HUDEP-2 (cell line): ENCODE measurements around the gene ADAMTSL1.
"Not testable (repeated sequence)": the region's sequence is repeated elsewhere in the genome, so short reads cannot be mapped to it uniquely, and the experiment has no call there.

Experiments used
- DNase-seq, 76 experiments: peaks; one replicate each; lab custom pipeline; 2025; ENCODE audit not compliant: unreplicated experiment in 76 of 76; lab: John Stamatoyannopoulos, UW

The ADAMTSL1 gene

DNA sequence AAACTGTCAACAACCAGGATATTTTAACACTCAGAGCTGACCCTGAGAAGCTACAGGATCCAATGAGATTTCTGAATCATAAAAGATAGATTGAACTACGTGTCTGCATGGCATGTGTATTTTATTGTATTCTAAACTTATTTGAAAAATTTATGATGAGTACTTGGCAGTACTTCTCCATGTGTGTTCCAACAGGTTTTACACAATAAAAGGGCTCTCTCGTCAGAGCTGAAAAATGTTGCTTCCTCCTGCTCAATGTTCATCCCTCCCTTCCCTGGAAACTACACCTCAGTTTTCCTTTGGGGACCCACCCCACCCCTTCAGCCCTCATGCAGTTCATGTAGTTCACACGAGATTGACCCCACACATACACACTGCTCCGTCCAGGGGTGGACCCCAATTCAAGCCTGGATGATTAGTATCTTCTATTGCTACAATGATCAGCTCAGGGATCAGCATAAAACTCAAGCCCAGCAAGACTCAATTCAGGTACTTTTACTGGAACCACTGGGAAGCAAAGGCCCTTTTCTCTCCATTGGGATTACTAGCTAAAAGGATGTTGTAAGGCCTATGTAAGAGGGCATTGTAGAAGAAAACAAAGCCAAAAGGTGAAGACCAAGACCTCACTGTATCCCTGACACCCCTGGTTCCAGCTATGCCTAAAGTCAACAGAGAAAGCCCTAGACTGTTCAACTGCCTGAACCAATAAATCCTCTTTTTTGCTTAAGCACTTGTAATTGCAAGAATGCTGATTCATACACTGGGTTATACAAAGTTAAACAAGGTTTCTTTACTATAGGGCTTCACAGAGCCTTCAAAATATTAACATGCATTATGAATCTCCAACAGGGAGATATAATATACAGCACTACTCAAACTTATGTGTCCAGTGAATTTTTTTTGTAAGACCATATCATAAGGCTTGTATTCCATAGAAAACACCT lies 446.5 kb downstream of the ADAMTSL1 start:
- DNase-seq, result no peak

DNA sequence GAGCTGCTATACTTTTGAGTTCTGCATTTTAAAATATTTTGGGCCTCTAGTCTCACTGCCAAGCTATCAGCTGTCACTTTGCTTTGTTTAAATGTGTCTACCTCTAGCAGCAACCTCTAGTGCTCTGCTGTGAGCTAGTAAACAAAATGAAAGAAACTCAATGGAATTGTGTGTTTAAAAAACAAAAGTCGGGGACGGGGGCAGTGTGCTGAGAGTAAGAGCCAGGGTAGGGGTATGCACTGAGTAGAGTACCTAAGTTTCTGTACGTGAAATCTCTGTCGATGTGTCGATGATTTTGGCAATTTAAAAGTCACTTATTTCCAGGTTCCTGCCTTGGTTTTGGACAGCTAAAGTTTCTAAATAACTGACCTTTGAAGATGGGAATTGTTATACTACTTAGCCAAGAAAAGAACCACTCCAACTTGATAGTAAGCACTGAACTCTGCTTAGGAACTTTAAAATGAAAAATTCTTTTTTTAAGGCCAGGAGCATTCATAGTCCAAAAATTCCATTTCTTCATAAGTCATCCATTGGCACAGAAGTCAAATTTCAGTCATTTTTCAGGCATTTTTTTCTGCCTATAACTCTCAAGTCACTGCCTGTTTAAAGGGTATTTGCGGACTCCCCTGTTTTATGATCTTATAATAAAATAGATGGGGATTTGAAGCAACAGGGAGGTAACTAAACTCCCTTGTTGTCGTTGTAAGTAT lies 447.6 kb downstream of the ADAMTSL1 start:
- DNase-seq, result no peak

DNA sequence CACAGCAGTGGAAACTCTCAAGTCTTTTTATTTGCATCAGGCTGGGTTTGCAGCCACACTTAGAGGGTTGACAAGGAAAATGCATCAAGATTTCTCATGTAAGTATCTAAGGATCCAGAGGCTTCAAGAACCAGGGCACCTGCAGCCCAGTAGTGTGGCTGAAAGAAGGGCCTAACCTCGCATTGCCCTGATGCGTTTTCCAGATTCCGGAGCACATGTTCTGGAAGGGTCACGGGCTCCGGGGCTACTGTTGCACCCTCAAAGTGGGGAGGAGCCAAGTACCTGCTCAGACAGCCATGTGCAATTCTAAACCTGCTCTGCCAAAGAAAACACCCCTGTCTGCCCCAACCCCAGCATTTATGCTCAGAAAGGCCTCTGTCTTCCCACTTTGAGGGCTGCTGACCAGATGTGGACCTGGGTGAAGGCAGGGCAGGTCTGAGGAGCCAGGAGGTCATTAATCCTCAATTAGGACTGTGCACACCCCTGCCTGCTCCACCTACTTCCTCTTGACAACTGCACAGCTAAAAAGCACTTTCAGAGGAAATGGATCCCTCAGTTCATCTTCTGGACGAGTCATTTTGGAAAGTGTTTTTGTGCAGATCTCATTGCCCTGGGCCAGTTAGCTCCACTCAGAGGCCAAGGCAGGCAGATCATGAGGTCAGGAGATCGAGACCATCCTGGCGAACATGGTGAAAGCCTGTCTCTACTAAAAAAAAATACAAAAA lies 448.4 kb downstream of the ADAMTSL1 start:
- no peak for DNase-seq

DNA sequence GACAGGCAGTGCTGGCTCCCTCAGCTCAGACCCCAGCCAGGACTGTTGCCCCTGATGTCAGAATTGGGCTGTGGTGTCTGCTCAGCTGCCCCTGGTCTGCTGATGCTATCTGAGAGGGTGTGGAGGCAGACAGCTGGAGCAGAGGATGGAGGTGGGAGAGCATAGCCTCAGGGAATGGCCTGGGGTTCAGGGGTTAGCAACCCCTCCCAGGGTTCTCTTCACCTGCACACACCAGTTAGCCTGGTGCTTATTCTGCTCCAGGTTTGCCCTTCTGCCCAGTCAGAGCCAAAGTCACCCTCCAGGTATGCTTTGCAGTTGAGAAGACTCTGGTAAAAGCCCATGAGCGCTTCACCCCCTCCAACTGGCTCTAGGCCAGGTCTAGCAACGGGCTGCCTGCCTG lies 449.2 kb downstream of the ADAMTSL1 start:
- no peak for DNase-seq

DNA sequence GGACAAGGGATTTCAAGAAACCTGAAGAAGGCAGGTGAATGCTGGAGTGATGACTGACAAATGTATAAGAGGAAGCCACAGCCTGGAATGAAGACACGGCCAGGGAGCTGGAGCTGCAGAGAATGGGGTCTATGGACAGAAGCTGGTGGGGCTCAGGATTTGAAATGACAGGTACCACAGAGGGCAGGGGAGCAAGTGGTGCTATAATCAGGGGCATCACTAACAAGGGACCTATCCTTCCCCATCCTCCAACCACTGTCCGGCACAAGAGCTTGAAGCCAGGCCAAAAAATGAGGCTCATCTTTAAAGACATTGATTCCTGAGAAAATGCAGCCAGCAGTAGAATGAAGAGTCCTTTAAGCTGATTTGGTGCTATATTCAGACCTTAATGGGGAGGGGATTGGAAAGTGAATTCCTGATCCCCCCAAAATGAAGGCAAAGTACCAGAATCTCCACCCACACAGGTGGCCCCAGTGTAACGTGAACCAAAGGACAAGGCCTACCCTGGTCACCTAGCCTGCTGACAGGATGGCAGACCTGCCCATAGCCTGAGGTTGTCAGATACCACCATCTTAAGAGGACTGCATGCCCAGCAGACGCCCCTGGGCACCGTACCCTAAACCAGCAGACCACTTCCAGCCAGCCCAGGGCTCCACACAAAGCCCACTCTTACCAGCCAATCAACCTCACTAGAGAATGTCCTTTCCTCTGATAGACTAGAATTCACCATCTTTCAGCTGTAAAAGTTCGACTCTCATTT lies 449.9 kb downstream of the ADAMTSL1 start:
- no peak for DNase-seq

DNA sequence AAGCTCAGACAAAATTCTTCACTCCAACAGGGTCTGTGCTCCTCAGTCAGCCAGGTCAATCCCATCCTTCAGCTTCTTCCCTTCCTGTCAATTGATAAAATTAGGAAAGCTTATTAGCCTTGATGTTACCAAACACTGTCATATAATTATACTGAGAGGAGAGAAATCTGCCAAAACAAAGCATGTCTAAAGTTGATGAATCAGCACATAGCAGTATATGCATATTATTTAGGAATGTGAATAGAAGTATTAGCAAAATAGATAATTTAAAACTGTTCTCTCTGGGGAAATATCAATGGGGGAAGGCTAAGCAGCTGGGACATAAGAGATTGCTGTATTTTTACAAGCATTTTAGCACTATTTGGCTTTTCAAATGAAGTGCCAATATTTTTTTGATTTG lies 451.9 kb downstream of the ADAMTSL1 start:
- DNase-seq, result no peak

DNA sequence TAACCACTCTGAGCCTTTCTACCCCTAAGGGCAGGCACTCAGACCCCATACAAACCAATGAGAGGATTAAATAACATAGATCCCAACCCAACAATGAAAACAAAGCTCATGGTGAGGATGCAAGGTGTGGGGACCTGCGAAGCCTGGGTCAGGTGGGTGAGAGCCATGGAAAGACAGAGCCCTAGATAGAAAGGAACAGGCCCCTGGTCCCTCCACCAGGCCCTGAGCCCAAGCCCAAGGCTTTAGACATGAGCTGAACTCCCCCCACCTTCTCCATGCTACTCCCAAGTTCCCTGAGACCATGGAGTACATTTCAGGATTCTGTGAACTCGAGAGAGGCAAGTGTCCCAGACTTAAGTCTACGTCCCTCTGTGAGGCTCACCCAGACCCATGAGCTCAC lies 452.6 kb downstream of the ADAMTSL1 start:
- DNase-seq, result no peak

DNA sequence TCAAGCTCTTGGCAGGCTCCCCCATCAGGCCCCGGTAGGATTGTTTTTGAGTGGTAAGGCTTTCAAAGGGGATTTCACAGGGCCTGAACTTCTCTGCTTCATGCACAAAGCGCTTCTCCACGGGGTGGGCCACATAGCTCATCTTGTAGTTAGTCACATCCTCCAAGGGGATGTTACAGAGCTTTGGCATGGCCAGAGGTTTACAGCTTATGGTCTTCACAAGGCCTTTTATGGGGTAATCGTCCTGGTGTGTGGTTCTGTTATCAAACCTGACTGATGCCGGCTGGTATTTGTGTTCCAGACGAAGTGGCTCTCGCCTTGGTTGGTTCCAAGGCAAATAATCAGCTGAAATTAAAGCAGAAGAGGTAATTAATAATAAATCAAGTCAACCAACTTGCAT lies 454.8 kb downstream of the ADAMTSL1 start:
- DNase-seq, result no peak

DNA sequence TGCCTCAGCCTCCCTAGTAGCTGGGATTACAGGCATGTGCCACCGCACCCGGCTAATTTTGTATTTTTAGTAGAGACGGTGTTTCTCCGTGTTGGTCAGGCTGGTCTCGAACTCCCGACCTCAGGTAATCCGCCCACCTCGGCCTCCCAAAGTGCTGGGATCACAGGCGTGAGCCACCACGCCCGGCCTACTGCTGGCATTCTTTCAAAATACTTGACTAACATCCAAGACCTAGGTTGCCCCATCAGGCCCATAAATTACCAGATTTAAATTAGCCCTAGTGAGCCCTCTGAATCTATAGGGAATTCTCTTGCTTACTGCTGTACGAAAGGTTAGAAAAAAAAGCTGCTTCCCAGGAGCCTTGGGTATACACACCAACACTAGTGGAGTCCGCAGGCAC lies 456.7 kb downstream of the ADAMTSL1 start:
- not testable (repeated sequence) for DNase-seq

DNA sequence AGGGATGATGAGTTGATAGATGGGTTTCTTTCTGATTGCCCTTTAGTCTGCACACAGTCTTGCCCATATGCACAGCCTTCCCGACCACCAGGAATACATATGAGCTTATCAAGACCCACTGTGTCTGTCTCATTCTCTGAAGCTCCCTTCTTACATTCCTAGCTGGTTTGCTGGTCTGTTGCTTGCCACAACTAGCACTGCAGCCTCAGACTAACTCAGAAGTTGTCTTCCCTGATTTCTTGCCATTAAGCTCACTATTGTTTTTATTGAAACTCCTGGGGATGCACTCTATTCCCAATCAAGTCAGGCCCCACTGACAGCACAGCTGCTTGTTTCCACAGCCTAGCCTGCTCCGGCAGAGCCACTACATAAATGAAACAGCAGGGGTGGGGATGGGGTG lies 461.6 kb downstream of the ADAMTSL1 start:
- DNase-seq, result no peak

DNA sequence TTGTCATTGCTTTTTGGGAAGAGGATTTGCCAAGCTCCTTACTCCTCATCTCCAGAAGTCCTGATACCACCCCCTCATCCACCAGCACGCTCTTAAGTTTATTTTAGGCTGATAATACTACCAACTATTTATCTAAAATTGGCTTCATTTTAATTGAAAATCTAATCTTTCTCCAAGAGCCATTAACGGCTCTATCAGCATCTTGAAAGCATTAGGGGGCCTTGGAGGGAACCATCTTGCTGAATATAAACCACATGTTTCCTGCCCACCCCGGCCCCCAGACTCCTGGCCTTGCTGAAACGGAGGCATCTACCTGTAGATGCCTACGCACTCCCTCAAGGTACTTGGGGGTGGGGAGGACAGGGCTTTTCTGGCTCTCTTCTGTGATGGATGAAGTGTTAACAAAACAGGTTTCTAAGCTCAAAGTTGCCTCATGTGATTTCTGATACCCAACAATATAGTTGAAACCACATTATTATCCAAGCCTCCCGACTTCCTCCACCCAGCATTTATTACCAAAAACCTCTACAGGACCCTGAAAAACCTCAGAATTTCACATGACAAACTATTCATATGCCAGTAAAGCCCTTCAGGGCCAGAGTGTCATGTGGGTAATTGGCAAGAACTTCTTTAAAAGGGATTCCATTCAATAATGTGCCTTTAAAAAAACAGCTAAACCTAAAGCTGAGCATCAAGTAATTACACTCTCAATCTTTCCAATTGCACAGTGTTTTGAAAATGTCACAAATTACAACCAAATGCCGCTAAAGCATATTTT lies 462.3 kb downstream of the ADAMTSL1 start:
- no peak for DNase-seq

DNA sequence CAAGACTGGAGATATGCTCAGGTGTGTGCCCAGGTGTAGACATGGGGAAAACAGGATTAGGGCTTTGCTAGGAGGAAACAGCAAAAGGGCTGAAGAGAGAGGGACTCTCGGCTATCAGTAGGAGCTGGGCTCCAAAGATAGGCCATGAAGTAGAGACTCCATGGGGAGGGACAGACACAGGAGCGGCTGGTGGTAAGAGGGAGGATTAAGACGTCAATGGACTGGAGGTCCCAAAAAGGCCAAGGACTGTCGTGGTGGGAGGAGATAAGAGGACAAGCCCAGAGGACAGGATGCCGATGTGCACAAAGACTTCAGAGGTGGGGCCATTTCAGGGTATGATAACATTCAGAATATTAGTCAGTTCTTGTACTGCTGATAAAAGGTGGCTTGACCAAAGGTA lies 466.0 kb downstream of the ADAMTSL1 start:
- no peak for DNase-seq

DNA sequence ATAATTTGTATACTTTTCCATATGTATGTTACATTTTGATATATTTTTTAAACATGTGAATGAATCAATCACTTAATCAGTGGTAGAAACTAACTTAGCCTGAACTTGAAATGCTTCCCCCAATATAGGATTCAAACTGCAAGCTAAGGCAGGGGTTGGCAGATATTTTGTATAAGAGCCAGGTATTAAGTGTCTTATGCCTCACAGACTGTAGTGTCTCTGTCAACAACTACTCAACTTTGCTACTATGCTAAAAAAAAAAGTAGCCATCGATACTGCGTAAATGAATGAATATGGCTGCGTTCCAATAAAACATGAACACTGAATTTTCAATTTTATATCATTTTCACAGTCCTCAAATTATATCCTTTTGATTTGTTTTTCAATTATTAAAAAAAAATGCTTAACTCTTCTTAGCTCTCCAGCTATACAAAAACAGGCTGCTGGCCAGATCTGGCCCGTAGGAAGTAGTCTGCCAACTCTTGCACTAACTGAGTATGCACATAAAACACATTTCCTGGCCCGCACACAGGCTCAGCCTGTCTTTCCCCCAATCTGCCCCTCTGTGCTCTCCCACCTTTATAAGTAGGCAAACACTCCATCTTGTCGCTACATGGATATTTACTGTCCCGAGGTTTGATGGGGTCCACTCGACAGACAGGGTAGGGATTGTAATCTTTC lies 467.2 kb downstream of the ADAMTSL1 start:
- DNase-seq, result no peak

DNA sequence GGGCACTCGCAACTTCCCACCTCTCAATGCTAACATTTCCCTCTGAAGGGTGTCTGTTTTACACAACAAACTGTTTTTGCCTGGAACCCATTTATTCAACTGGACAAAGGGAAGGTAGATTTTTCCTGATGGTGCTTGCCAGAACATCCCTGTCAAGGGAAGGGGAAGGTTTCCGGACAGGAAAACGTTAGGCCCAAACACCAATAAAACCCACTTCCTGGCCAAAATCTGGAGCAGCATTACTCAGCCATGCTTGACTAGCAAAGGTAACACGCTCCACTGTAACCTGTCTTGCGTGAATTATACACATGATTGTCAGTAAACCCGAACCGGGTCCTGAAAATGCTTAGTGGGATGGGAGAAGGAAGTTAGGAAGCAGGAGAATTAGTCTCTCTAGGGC lies 468.8 kb downstream of the ADAMTSL1 start:
- DNase-seq, result no peak

DNA sequence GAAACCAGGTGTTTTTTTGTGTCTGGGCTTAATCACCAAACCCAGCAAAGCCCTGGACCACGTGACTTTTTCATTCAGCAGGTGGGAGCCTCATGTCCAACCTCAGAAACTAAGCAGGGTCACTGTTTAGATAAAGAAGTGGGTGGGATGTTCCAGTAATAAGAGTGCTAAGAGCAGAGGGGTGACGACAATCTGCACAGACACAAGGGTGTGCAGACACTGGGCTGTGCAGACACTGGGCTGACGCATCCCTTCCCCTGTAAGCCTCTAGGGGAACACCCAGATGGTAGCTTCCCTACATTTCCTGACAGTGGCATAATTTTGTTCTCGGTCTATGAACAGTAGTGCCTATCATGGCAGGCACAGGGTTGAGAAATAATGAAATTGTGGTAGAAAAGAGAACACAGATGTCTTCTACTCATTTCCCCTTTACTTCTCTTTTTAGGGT lies 474.0 kb downstream of the ADAMTSL1 start:
- no peak for DNase-seq

DNA sequence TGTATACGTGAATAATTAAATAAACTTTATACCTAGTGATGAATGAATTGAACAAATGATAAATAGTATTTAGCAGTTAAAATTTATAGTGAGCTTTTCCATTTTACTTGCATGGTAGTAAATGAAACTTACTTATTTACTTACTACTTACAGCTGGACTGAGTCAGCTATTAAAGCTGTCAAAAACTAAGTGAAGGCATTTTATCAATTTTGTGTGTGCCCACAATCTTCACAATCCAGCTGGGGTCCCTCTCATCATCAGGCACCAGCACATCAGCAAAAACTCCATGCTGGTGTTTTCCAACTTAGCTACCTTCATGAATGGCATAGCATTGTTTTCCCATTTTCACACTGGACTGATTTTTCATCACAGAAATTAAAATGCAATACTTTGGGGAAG lies 478.0 kb downstream of the ADAMTSL1 start:
- no peak for DNase-seq

DNA sequence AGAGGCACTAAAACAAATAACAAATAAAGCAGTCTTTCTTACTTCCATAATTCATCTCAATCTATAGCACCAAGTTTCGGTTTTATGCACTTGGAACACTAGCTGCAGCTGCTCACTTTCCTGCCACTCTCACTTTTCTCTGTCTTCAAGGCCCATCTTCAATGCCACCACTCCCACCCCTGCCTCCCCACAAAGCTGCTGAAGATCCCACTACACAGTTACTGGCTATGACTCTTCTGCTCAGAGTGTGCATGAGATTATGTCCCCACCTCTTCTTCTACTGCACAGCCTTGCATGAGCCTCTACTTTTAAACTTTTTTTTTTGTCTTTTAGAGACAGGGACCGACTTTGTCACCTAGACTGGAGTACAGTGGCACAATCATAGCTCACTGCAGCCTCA lies 481.7 kb downstream of the ADAMTSL1 start:
- DNase-seq, result no peak
